ENCODE data around the gene PAX3. TPM values are rescaled to one million over a fixed set of nuclear protein-coding genes. Genes with fewer than 3 reads are reported as not detected.

The PAX3 gene
- total RNA-seq, 1 experiment from 2014 or later, result not detected

DNA sequence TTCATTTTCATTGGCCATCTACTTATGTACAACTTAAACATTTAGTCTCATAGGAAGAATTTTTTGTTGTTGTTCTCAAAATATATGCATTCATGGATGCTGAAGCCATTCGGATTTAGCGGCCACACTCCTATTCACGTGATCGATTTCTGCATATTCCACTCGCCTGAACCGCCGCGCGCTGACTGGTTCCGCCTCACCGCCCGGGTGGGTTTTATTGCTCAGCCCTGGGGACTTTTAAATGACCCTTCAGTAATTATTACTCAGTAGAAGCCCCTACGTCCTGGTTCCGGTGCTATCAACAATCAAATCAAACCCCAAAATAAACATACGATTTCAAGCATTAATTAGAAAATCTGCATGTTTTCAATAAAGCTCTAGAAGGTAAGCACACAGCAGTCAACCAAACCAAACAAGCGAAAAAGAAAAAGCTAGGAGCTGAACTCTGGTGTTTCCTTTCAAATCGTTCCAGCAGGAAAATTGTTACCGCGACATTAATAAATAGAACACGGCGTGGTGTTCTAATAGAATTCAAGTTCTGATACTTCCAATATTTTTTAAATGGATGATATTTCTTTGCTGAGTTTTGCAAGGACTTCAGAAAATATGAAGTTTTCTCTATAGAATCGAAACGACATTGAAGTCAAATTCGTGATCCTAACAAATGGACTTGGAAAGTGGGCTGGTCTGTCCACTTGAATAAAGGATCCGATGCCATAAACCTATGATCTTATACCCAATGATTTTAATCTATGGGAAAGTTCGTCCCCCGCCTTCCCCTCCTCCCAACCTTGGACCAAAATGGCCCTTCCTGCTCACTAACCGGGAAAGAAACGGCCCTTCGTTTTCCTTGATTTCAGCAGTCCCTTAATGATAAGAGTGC is 9.3 kb downstream of the PAX3 start:
- CTCF ChIA-PET, result interaction anchor here (0.9 to 2.6 kb wide), 3 partner anchors 29 to 264 kb away, joined by 3 to 13 read pairs (median 3); no protein-coding TSS in a partner anchor

More for the DNA sequence above, 9.3 kb downstream of the PAX3 start:
- peaks cover 99% of the 10 kb centered on the region for H3K27me3 Mint-ChIP-seq (ENCODE audit: low read depth)
- no peak overlapping the region for H3K27ac Mint-ChIP-seq
- no peaks in the 10 kb centered on the region for H3K9me3 Mint-ChIP-seq
- ATAC-seq (no peak), DNase-seq (ENCODE audit: low spot score) (no peak)
- peaks cover 51% of the 10 kb centered on the region for H3K4me1 Mint-ChIP-seq
- 0 out of 2 replicates have a peak, but pooled peaks cover 5% of the 10 kb centered on the region for H3K36me3 Mint-ChIP-seq
- H3K4me3 Mint-ChIP-seq, result peak overlapping the region; percentile 64
- POLR2A ChIA-PET, result no interaction called here
- TF ChIP-seq, protein P1, sequence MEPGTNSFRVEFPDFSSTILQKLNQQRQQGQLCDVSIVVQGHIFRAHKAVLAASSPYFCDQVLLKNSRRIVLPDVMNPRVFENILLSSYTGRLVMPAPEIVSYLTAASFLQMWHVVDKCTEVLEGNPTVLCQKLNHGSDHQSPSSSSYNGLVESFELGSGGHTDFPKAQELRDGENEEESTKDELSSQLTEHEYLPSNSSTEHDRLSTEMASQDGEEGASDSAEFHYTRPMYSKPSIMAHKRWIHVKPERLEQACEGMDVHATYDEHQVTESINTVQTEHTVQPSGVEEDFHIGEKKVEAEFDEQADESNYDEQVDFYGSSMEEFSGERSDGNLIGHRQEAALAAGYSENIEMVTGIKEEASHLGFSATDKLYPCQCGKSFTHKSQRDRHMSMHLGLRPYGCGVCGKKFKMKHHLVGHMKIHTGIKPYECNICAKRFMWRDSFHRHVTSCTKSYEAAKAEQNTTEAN (CRISPR knock-in tag; IDR thresholded peaks at IDR 0.05), result no peak
- TF ChIP-seq ZNF263 (CRISPR knock-in tag; IDR thresholded peaks at IDR 0.05; ENCODE audit: low read depth), result no peak
- TF ChIP-seq SOX15 (CRISPR knock-in tag; IDR thresholded peaks at IDR 0.05), result no peak
- no peak for TF ChIP-seq TEAD1 (CRISPR knock-in tag; IDR thresholded peaks at IDR 0.05)
- TF ChIP-seq ATF6 (CRISPR knock-in tag; IDR thresholded peaks at IDR 0.05), result no peak
- TF ChIP-seq, protein P2, sequence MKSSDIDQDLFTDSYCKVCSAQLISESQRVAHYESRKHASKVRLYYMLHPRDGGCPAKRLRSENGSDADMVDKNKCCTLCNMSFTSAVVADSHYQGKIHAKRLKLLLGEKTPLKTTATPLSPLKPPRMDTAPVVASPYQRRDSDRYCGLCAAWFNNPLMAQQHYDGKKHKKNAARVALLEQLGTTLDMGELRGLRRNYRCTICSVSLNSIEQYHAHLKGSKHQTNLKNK (CRISPR knock-in tag; IDR thresholded peaks at IDR 0.05), result no peak
- TF ChIP-seq NFYB (CRISPR knock-in tag; conservative IDR thresholded peaks at IDR 0.05; ENCODE audit: low read depth), result no peak
- no peak for TF ChIP-seq ZNF317 (CRISPR knock-in tag; IDR thresholded peaks at IDR 0.05; ENCODE audit: borderline replicate concordance, low read depth)
- no peak for TF ChIP-seq CREB1 (CRISPR knock-in tag; IDR thresholded peaks at IDR 0.05)
- TF ChIP-seq, protein P3, sequence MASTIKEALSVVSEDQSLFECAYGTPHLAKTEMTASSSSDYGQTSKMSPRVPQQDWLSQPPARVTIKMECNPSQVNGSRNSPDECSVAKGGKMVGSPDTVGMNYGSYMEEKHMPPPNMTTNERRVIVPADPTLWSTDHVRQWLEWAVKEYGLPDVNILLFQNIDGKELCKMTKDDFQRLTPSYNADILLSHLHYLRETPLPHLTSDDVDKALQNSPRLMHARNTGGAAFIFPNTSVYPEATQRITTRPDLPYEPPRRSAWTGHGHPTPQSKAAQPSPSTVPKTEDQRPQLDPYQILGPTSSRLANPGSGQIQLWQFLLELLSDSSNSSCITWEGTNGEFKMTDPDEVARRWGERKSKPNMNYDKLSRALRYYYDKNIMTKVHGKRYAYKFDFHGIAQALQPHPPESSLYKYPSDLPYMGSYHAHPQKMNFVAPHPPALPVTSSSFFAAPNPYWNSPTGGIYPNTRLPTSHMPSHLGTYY (CRISPR knock-in tag; IDR thresholded peaks at IDR 0.05), result no peak
- no peak for TF ChIP-seq NR2C2 (CRISPR knock-in tag; IDR thresholded peaks at IDR 0.05)
- TF ChIP-seq, protein P4, sequence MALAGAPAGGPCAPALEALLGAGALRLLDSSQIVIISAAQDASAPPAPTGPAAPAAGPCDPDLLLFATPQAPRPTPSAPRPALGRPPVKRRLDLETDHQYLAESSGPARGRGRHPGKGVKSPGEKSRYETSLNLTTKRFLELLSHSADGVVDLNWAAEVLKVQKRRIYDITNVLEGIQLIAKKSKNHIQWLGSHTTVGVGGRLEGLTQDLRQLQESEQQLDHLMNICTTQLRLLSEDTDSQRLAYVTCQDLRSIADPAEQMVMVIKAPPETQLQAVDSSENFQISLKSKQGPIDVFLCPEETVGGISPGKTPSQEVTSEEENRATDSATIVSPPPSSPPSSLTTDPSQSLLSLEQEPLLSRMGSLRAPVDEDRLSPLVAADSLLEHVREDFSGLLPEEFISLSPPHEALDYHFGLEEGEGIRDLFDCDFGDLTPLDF (CRISPR knock-in tag; IDR thresholded peaks at IDR 0.05), result no peak
- no peak for TF ChIP-seq PRDM15 (CRISPR knock-in tag; IDR thresholded peaks at IDR 0.05)
- no peak for TF ChIP-seq KAT7 (CRISPR knock-in tag; IDR thresholded peaks at IDR 0.05; ENCODE audit: borderline replicate concordance)
- no peak for TF ChIP-seq NR3C1 (CRISPR knock-in tag; conservative IDR thresholded peaks at IDR 0.05; ENCODE audit: low read depth)
- TF ChIP-seq, protein P5, sequence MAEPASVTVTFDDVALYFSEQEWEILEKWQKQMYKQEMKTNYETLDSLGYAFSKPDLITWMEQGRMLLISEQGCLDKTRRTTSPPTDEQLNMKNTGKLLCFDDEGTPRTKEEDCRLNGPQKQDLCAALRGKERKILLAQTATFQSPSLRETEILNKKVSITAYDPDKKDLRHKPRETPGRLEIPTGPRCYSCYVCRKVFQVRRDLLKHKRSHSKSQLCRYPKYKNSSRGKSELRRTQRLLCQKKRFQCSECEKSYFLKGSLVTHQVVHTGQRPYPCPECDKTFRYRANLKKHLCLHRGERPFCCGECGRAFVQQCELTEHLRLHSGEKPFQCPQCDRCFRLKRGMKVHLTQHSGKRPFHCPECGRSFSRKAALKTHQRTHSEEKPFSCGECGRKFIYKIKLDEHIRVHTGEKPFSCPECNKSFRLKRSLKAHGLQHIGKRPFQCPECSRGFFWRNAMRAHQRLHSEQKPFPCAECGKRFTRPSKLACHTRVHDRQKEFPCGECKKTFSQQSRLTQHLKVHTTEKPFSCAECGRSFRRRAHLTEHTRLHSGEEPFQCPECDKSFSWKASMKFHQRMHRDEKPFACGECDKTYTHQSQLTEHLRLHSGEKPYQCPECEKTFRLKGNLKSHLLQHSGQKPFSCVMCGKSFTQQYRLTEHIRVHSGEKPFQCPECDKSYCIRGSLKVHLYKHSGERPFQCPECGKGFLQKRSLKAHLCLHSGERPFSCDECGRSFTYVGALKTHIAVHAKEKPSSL (CRISPR knock-in tag; conservative IDR thresholded peaks at IDR 0.05), result no peak
- no peak for TF ChIP-seq ARID4B (CRISPR knock-in tag; IDR thresholded peaks at IDR 0.05; ENCODE audit: borderline replicate concordance)
- TF ChIP-seq EMX1 (CRISPR knock-in tag; IDR thresholded peaks at IDR 0.05), result no peak

Data from WTC11 (cell line).